A673 (cell line): ENCODE results near the gene ANK2. TPM values are rescaled to one million over a fixed set of nuclear protein-coding genes. Genes with fewer than 3 reads are reported as not detected.
"Not testable (repeated sequence)": the region's sequence is repeated elsewhere in the genome, so short reads cannot be mapped to it uniquely, and the experiment has no call there.

Source experiments
- BruUV-seq: library from RNA; stranded (reverse); fragments of 400-500 nt; replicated peaks from 2 replicates; lab custom pipeline; 2021; lab: Mats Ljungman, UMichigan
- CTCF ChIA-PET: fragments of 300-600 bp; sonication (Branson Sonifier 250); formaldehyde crosslinking; loops from one replicate; lab custom pipeline; 2022; ENCODE audit warnings: antibody characterized with exemption; lab: Charles Lee
- POLR2A ChIA-PET: fragments of 300-600 bp; sonication (Branson Sonifier 250); formaldehyde crosslinking; loops from one replicate; lab custom pipeline; 2022; ENCODE audit warnings: antibody characterized with exemption; ENCODE audit not compliant: low non-redundant PET; lab: Charles Lee
- DNase-seq: peaks from one replicate; pipeline ENCODE4 v3.0.0-alpha.2; 2015; ENCODE audit warnings: low spot score
- H3K27ac ChIP-seq: fragments of 200-600 bp; sonication (generic); 2 replicates; pipeline ENCODE4 v1.5.1; 2016; ENCODE audit warnings: mixed run types, low read depth, mild to moderate bottlenecking, mixed read lengths, antibody characterized with exemption, low read length; ENCODE audit not compliant: poor library complexity, severe bottlenecking
- H3K27me3 ChIP-seq: fragments of 200-600 bp; sonication (generic); replicated peaks from 2 replicates; pipeline ENCODE4 v1.6.1; 2017; ENCODE audit warnings: mixed run types, low read depth, mild to moderate bottlenecking, mixed read lengths, antibody characterized with exemption, low read length; ENCODE audit not compliant: insufficient read depth, poor library complexity
- H3K36me3 ChIP-seq: fragments of 200-600 bp; sonication (generic); 2 replicates; pipeline ENCODE4 v1.6.1; 2016; ENCODE audit warnings: mixed run types, mild to moderate bottlenecking, mixed read lengths, antibody characterized with exemption, low read length; ENCODE audit not compliant: insufficient read depth, poor library complexity, severe bottlenecking
- H3K4me1 ChIP-seq: fragments of 200-600 bp; sonication (generic); 2 replicates; pipeline ENCODE4 v1.6.1; 2017; ENCODE audit warnings: mixed run types, mild to moderate bottlenecking, mixed read lengths, antibody characterized with exemption, low read length; ENCODE audit not compliant: insufficient read depth, poor library complexity, severe bottlenecking
- H3K4me3 ChIP-seq: fragments of 200-600 bp; sonication (generic); 2 replicates; pipeline ENCODE4 v1.5.1; 2016; ENCODE audit warnings: low read depth, mixed run types, mild to moderate bottlenecking, mixed read lengths, low read length; ENCODE audit not compliant: poor library complexity, severe bottlenecking
- H3K9me3 ChIP-seq: fragments of 200-600 bp; sonication (generic); 2 replicates; pipeline ENCODE4 v1.6.1; 2016; ENCODE audit warnings: mixed run types, low read depth, mild to moderate bottlenecking, mixed read lengths, antibody characterized with exemption, low read length; ENCODE audit not compliant: poor library complexity, severe bottlenecking
- EZH2 ChIP-seq: fragments of 200-600 bp; sonication (generic); IDR thresholded peaks from 2 replicates; pipeline ENCODE4 v1.6.1; 2017; ENCODE audit warnings: borderline replicate concordance, low read depth, mild to moderate bottlenecking, mixed read lengths, antibody characterized with exemption, low read length; ENCODE audit not compliant: poor library complexity, severe bottlenecking
- intact Hi-C: fragments of 100-400 bp; cut with micrococcal nuclease; formaldehyde crosslinking; loops from one replicate; pipeline ENCODE4 v1.10.0; 2022; ENCODE audit not compliant: unreplicated experiment
- total RNA-seq: library from RNA; stranded (reverse); gene quantifications from 2 replicates; pipeline ENCODE4 v1.2.3, GENCODE V29; 2021
- TF ChIP-seq, protein P1 (sequence below): fragments of 300-800, 200-600 bp; sonication (generic); conservative IDR thresholded peaks from 2 replicates; pipeline ENCODE4 v1.5.1; 2017; ENCODE audit warnings: low read depth, mild to moderate bottlenecking, antibody characterized with exemption, low read length, moderate library complexity, mixed read lengths

Gene ANK2
- total RNA-seq, 1 experiment from 2014 or later, result 12.7 TPM

DNA sequence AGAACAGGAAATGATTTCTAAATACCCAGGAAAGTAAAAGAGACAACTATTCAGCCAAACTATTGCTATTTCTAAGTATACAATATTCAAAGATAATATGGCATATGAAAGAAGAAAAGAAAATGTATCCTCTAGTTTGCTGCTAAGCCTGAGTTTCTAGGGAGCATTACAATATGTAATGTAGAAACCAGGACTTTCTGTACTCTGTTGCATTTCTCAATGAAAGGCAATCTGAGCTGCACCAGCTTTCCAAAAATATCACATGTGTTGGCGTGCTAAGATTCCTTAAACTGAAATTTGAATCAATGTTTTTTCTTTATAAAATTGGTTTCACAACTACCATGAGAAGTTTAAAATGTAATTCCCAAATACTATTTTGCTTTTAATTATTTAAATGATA, 129.6 kb downstream of the ANK2 start:
- Histone ChIP-seq H3K36me3 (no peaks in the 10 kb centered on the region), H3K27me3 (no peaks in the 10 kb centered on the region), H3K4me1 (no peaks in the 10 kb centered on the region), H3K27ac (no peak overlapping the region), H3K4me3 (no peak overlapping the region), H3K9me3 (no peaks in the 10 kb centered on the region)
- intact Hi-C loops, result no loop called here
- no TSS peak for BruUV-seq
- CTCF ChIA-PET, result no interaction called here
- POLR2A ChIA-PET, result no interaction called here
- DNase-seq, result no peak
- TF ChIP-seq EZH2, result no peak

DNA sequence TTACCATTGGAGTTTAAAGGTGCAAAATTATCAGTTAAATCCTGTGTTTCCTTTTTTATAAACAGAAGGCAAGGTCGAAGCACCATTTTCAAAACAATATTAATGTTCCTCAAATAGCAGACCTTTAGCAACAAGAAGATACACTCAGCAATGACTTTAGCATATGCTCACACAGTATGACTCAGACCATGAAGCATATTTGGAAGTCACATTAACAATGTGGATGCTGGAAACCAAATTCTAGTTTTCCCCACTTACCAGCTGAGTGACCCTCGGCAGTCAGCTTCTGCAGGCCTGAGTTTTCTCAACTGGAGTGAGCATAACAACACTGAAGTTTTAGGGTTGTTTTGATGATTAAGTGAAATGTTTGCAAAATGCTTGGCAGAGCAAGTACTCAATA, 130.5 kb downstream of the ANK2 start:
- ChIA-PET CTCF (no interaction called here), POLR2A (no interaction called here)
- H3K36me3 ChIP-seq, result no peaks in the 10 kb centered on the region
- no peaks in the 10 kb centered on the region for H3K4me1 ChIP-seq
- TF ChIP-seq EZH2, result no peak
- TF ChIP-seq, protein P1, sequence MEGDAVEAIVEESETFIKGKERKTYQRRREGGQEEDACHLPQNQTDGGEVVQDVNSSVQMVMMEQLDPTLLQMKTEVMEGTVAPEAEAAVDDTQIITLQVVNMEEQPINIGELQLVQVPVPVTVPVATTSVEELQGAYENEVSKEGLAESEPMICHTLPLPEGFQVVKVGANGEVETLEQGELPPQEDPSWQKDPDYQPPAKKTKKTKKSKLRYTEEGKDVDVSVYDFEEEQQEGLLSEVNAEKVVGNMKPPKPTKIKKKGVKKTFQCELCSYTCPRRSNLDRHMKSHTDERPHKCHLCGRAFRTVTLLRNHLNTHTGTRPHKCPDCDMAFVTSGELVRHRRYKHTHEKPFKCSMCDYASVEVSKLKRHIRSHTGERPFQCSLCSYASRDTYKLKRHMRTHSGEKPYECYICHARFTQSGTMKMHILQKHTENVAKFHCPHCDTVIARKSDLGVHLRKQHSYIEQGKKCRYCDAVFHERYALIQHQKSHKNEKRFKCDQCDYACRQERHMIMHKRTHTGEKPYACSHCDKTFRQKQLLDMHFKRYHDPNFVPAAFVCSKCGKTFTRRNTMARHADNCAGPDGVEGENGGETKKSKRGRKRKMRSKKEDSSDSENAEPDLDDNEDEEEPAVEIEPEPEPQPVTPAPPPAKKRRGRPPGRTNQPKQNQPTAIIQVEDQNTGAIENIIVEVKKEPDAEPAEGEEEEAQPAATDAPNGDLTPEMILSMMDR, result no peak
- H3K27ac ChIP-seq, result no peak overlapping the region
- no TSS peak for BruUV-seq
- DNase-seq, result no peak
- intact Hi-C loops, result no loop called here
- no peaks in the 10 kb centered on the region for H3K27me3 ChIP-seq
- no peaks in the 10 kb centered on the region for H3K9me3 ChIP-seq
- H3K4me3 ChIP-seq, result no peak overlapping the region

DNA sequence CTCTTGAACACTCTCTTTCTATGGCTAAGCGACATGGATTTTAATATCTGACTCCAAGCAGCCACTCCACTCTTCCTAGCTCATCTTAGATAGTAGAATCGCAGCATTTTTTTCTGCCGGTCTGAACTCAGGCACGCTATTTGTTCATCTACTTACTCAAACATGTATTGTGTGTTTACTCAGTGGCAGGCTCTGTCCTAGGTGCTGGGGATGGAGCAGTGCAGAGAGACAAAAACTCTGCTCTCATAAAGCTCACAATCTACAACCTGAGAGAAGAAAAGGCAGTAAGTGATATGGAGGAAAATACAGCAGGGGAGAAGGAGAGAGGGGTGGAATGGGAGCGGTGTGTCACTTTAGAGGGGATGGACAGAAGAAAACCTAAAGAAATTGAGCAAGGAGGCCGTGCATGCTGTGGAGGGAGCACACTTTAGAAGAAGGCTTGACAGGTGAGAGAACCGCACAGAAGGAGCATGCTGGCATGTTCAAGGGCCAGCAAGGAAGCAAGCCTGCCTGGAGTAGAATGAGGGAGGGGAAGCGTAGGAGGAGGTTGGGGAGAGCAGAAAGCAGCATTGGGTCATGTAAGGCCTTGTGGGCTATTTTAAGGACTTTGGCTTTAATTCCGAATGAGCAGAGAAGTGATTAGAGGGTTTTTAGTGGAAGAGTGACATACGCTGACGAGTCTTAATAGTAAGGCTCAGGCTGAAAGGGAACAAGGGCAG, 132.0 kb downstream of the ANK2 start:
- no peaks in the 10 kb centered on the region for H3K27me3 ChIP-seq
- H3K9me3 ChIP-seq, result no peaks in the 10 kb centered on the region
- BruUV-seq, result no TSS peak
- no peak overlapping the region for H3K27ac ChIP-seq
- no peaks in the 10 kb centered on the region for H3K36me3 ChIP-seq
- ChIA-PET POLR2A (no interaction called here), CTCF (no interaction called here)
- no peak overlapping the region for H3K4me3 ChIP-seq
- no peaks in the 10 kb centered on the region for H3K4me1 ChIP-seq
- no peak for TF ChIP-seq EZH2
- TF ChIP-seq, protein P1, result no peak
- no peak for DNase-seq
- intact Hi-C loops, result no loop called here

DNA sequence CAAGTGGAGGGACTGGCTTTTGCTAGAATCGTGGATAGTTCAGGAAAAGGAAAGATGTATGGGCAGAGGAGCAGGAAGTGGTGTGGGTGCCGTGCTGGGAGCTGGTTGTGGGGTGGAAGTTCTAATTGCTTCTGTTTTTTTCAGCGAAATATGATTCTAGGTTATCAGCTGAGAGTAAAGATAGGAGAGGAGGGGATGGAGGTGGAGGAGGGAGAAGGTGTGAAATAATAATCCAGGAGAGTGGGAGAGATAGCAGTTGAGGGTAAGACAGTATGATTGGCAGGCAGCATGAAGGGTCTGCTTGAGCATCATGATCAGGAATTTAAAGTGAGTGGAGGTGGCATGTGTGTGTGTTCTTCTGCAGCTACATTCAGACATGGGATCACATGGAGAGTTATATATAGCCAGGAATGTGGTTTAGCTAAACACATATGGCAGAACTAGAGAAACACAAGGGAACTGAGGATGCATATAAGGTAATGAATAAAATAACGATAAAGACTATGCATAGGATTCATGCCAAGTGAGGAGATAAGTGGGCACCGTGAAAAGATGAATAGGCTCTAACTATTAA, 133.7 kb downstream of the ANK2 start:
- no peaks in the 10 kb centered on the region for H3K9me3 ChIP-seq
- no TSS peak for BruUV-seq
- no peak for DNase-seq
- TF ChIP-seq, protein P1, result no peak
- no peak for TF ChIP-seq EZH2
- CTCF ChIA-PET, result no interaction called here
- POLR2A ChIA-PET, result no interaction called here
- no peak overlapping the region for H3K4me3 ChIP-seq
- no peaks in the 10 kb centered on the region for H3K27me3 ChIP-seq
- H3K4me1 ChIP-seq, result no peaks in the 10 kb centered on the region
- no peak overlapping the region for H3K27ac ChIP-seq
- H3K36me3 ChIP-seq, result no peaks in the 10 kb centered on the region
- intact Hi-C loops, result no loop called here

DNA sequence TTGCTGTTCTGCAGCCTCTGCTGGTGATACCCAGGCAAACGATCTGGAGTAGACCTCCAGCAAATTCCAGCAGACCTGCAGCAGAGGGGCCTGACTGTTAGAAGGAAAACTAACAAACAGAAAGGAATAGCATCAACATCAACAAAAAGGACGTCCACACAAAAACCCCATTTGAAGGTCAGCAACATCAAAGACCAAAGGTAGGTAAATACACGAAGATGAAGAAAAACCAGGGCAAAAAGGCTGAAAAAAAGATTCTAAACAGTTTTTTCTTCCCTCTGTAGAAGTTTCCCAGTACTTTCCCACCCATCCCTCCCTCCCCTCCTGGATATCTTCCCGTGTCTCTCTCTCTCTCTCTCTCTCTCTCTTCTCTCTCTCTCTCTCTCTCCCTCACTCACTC, 136.8 kb downstream of the ANK2 start:
- intact Hi-C loops, POLR2A ChIA-PET, H3K9me3 ChIP-seq, H3K27ac ChIP-seq, H3K4me3 ChIP-seq, BruUV-seq, H3K27me3 ChIP-seq, CTCF ChIA-PET, H3K4me1 ChIP-seq, H3K36me3 ChIP-seq, DNase-seq: not testable (repeated sequence)
